GM13976 (cell line): Measurements from ENCODE around the gene ZC3H18.

ENCODE experiments used
- DNase-seq: peaks from one replicate; pipeline ENCODE4 v3.0.0; 2012; ENCODE audit warnings: low spot score
- in situ Hi-C: fragments of 300-500 bp; cut with MboI; formaldehyde crosslinking; loops from one replicate; pipeline ENCODE4 v1.12.0; 2022; ENCODE audit warnings: low sequenced_read_pairs, mixed read lengths, inconsistent platforms; ENCODE audit not compliant: unreplicated experiment
- TF ChIP-seq, protein P1 (sequence below): IDR thresholded peaks from 2 replicates; pipeline ENCODE4 v1.5.1; 2012; ENCODE audit warnings: borderline replicate concordance, mild to moderate bottlenecking; ENCODE audit not compliant: insufficient read depth; ENCODE audit errors: extremely low read depth, missing control alignments, control extremely low read depth

ZC3H18 gene

DNA sequence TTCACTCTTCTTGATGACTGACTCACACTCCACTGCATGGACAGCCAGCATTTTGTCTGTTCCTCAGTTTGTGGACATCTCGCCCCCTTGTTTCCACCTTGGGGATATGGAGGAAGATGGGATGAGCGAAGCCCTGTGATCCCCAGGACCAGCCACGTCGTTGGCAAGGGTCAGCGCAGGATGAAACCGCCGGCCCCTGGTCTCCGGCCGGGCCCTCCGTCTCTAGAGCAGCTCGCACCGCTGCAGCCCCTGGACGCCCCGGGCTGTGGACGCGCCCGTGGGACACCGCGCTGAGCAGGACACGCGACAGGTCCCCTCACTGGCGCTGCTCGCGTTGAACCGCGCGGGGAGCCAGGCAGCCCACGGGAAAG is 604 bp upstream of the ZC3H18 start:
- DNase-seq = no peak
- TF ChIP-seq, protein P1, sequence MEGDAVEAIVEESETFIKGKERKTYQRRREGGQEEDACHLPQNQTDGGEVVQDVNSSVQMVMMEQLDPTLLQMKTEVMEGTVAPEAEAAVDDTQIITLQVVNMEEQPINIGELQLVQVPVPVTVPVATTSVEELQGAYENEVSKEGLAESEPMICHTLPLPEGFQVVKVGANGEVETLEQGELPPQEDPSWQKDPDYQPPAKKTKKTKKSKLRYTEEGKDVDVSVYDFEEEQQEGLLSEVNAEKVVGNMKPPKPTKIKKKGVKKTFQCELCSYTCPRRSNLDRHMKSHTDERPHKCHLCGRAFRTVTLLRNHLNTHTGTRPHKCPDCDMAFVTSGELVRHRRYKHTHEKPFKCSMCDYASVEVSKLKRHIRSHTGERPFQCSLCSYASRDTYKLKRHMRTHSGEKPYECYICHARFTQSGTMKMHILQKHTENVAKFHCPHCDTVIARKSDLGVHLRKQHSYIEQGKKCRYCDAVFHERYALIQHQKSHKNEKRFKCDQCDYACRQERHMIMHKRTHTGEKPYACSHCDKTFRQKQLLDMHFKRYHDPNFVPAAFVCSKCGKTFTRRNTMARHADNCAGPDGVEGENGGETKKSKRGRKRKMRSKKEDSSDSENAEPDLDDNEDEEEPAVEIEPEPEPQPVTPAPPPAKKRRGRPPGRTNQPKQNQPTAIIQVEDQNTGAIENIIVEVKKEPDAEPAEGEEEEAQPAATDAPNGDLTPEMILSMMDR = no peak
- in situ Hi-C loops = loop anchor here (25.0 kb wide), 1 partner anchor 382 kb away; no protein-coding TSS in a partner anchor

DNA sequence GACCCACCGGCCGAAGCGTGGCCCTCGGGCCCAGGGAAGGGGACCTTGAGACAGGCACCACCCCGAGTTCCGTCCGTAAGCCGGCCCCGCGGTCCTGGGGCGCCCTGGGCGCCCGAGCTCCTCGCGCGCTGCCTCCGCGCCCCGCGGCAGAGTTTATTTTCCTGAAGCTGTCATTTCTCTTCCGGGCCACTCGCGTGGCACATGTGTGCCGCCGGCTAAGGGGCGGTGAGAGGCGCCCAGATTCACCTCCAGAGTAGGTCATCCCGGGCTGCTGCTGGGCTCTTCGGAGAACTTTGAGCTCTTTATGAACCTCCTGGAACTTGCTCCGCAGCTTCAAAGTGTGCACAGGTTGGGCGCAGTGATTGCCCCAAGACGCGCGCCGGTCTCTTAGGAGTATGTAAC is 489 bp downstream of the ZC3H18 start:
- no peak for DNase-seq
- TF ChIP-seq, protein P1 = no peak
- in situ Hi-C loops = loop anchor here (25.0 kb wide), 1 partner anchor 383 kb away; no protein-coding TSS in a partner anchor

GRCh38 chr16:88575251-88575650 is 5.0 kb downstream of the ZC3H18 start:
- TF ChIP-seq, protein P1 = no peak
- no peak for DNase-seq
- in situ Hi-C loops = no loop called here

DNA sequence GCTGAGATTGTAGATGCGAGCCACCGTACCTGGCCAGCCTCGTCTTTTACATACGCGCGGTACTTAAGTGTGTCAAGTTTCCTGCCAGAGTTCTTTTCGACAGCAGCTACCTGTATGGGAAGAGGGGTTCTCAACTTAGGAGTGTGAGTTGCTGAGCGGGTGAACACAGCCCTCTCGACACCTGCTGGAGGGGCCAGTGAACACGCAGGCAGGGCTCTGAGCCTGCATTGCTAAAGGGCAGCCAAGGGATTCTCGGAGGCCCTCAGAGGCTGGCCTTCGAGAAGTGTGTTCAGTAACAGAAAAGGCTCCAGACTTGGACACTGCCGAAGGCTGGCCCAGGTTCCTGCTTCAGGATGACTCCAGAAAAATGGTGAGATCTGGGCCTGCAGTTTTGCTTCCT is 6.1 kb downstream of the ZC3H18 start:
- in situ Hi-C loops = no loop called here
- DNase-seq = no peak
- TF ChIP-seq, protein P1 = no peak

GRCh38 chr16:88577166-88577565 is 7.0 kb downstream of the ZC3H18 start:
- no peak for DNase-seq
- in situ Hi-C loops = no loop called here

DNA sequence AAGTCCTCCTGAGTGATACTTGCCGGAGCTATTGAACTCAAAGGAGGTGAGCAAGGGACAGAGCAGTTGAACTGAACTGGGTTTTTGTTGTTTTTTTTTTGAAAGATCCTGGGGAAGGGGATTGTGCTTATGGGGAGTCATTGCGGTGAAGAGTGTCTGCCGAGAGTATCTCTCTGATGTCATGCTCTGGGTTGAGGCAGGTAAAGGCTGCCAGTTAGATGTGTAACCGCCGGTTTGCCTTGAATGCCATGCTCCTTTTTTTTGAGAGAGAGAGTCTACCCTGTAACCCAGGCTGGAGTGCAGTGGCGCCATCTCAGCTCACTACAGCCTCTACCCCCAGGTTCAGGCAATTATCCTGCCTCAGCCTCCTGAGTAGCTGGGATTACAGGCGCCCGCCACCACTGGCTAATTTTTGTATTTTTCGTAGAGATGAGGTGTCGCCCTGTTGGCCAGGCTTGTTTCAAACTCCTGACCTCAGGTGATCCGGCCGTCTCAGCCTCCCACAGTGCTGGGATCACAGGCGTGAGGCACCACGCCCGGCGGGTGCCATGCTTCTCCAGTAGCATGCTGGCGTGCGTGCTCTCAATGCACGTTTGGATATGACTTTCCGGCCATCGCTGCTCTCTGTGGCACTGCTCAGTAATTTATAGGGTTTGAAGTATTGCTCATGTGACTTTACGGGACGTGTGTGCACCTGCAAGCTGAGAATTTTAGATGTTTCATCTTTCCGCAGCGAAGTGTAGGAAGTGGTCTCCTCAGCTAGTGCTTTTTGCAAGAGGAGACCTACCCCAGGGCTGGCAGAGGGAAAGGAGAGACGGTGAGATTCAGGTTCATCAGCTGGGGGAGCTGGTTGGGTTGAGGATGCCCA is 8.5 kb downstream of the ZC3H18 start:
- TF ChIP-seq, protein P1 = no peak
- no peak for DNase-seq
- in situ Hi-C loops = no loop called here

More at GRCh38 chr16:88577166-88577565, 7.0 kb downstream of the ZC3H18 start:
- TF ChIP-seq, protein P1 = no peak
